CD4-positive, alpha-beta T cell (primary cell): Measurements from ENCODE around the gene NUP210. TPM values are rescaled to one million over a fixed set of nuclear protein-coding genes. Genes with fewer than 3 reads are reported as not detected.
"Not testable (repeated sequence)": the region's sequence is repeated elsewhere in the genome, so short reads cannot be mapped to it uniquely, and the experiment has no call there.

Experiments
- ATAC-seq: fragments of 200-7000 bp; cut with Tn5 transposase; one replicate; pipeline ENCODE4 v1.10.0; 2022; ENCODE audit warnings: mild to moderate bottlenecking; ENCODE audit not compliant: poor library complexity
- CTCF ChIA-PET: fragments of 350-600 bp; sonication (Branson Sonifier 250); formaldehyde crosslinking; loops from one replicate; lab custom pipeline; 2021; ENCODE audit warnings: antibody characterized with exemption, inconsistent platforms; lab: Charles Lee
- POLR2A ChIA-PET: fragments of 350-600 bp; sonication (Branson Sonifier 250); formaldehyde crosslinking; loops from one replicate; lab custom pipeline; 2021; ENCODE audit warnings: antibody characterized with exemption, inconsistent platforms; lab: Charles Lee
- DNase-seq, 14 experiments: peaks; one replicate each; pipeline ENCODE4 v3.0.0-alpha.2; 2013 to 2020; ENCODE audit warnings: mixed read lengths in 2 of 14
- H3K27ac ChIP-seq, 2 donors: one replicate each; pipeline versions ENCODE4 v1.5.1 to v1.7.0; 2013; ENCODE audit warnings: low read length in 2 of 2, low read depth in 1 of 2, mild to moderate bottlenecking in 1 of 2
- H3K27me3 ChIP-seq, 2 experiments: 1 replicate in 1 of 2; 2 replicates in 1 of 2; pipeline versions ENCODE4 v1.6.1 to v1.7.0; 2013; ENCODE audit warnings: low read length in 2 of 2, control low read depth in 1 of 2, mild to moderate bottlenecking in 1 of 2, moderate library complexity in 1 of 2; ENCODE audit not compliant: insufficient read depth in 2 of 2, control insufficient read depth in 1 of 2
- H3K36me3 ChIP-seq: one replicate; pipeline ENCODE4 v1.6.1; 2013; ENCODE audit warnings: low read length, control low read depth; ENCODE audit not compliant: insufficient read depth
- H3K4me1 ChIP-seq: one replicate; pipeline ENCODE4 v1.6.1; 2013; ENCODE audit warnings: low read length, control low read depth; ENCODE audit not compliant: insufficient read depth
- H3K4me3 ChIP-seq: one replicate; pipeline ENCODE4 v1.5.1; 2013; ENCODE audit warnings: mild to moderate bottlenecking, low read length, moderate library complexity
- H3K9me3 ChIP-seq, 2 experiments: 1 replicate in 1 of 2; 2 replicates in 1 of 2; pipeline versions ENCODE4 v1.6.1 to v1.7.0; 2013; ENCODE audit warnings: low read length in 2 of 2, mild to moderate bottlenecking in 2 of 2, control low read depth in 1 of 2, moderate library complexity in 1 of 2; ENCODE audit not compliant: control insufficient read depth in 1 of 2, insufficient read depth in 1 of 2
- H3K27ac Mint-ChIP-seq: one replicate; pipeline ENCODE4 v1.8.0; 2020; ENCODE audit warnings: mixed read lengths
- H3K27me3 Mint-ChIP-seq: one replicate; pipeline ENCODE4 v1.8.0; 2021; ENCODE audit warnings: mixed read lengths
- H3K36me3 Mint-ChIP-seq: one replicate; pipeline ENCODE4 v1.8.0; 2021; ENCODE audit warnings: low read depth, mixed read lengths
- H3K4me1 Mint-ChIP-seq: one replicate; pipeline ENCODE4 v1.8.0; 2021; ENCODE audit warnings: low read depth, mixed read lengths
- H3K4me3 Mint-ChIP-seq: one replicate; pipeline ENCODE4 v1.8.0; 2020; ENCODE audit warnings: mild to moderate bottlenecking, mixed read lengths
- H3K9me3 Mint-ChIP-seq: one replicate; pipeline ENCODE4 v1.8.0; 2020; ENCODE audit warnings: mixed read lengths
- intact Hi-C, 2 experiments: fragments of 100-400 bp; cut with DNase I in 1 of 2; cut with micrococcal nuclease in 1 of 2; formaldehyde crosslinking; loops; one replicate each; pipeline versions ENCODE4 v1.15.1 to v1.9.0; 2023 to 2025; cut with DNase I, micrococcal nuclease
- total RNA-seq, 174 experiments: library from RNA in 2 of 174; stranded (reverse) in 2 of 174; gene quantifications; one replicate each; pipeline ENCODE4 v1.2.3 and lab custom pipeline; 2021 to 2026
- TF ChIP-seq, protein P1 (sequence below): fragments of 200-600 bp; IDR thresholded peaks from one replicate; pipeline ENCODE4 v1.8.0; 2022; ENCODE audit warnings: antibody characterized with exemption, mild to moderate bottlenecking

The NUP210 gene
- total RNA-seq, 2 experiments from 2014 or later, result 82.0 to 83.5 TPM

DNA sequence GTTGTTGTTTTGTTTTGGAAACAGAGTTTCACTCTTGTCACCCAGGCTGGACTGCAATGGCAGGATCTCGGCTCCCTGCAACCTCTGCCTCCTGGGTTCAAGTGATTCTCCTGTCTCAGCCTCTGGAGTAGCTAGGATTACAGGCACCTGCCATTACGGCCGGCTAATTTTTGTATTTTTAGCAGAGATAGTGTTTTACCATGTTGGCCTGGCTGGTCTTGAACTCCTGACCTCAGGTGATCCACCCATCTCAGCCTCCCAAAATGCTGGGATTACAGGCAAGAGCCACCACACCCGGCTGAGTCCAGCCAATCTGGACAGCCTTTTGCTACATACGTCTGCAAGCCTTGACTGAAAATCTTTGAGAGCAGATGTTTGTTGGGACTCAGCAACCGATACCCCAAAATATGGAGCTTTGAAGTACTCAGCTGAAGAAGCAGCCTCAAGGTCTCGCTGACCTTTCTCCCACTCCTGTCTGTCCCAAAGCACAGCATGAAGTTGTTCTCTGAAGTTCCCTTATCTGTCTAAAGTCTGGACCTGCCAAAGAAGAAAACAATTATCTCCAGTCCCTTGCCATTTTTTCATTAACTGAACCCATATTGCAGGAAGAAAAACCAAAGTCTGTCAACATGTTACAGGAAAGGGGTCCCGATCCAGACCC lies 9.6 kb upstream of the NUP210 start:
- Mint-ChIP-seq H3K4me1 (peaks cover 30% of the 10 kb centered on the region), H3K4me3 (no peak overlapping the region), H3K9me3 (no peaks in the 10 kb centered on the region), H3K27me3 (no peaks in the 10 kb centered on the region), H3K27ac (peak overlapping the region; percentile 86), H3K36me3 (no peaks in the 10 kb centered on the region)
- Histone ChIP-seq H3K27ac (peak overlapping the region in 1 of 2 donors; percentile 69), H3K9me3 (no peaks in the 10 kb centered on the region), H3K4me1 (peaks cover 44% of the 10 kb centered on the region), H3K4me3 (no peak overlapping the region), H3K36me3 (no peaks in the 10 kb centered on the region), H3K27me3 (no peaks in the 10 kb centered on the region)
- no peak for ATAC-seq
- intact Hi-C loops, result loop anchor here in 1 of 2 experiments (2.0 to 10.0 kb wide), 2 partner anchors 15 to 745 kb away; partner anchors contain the start of genes LSM3 and XPC
- TF ChIP-seq, protein P1, sequence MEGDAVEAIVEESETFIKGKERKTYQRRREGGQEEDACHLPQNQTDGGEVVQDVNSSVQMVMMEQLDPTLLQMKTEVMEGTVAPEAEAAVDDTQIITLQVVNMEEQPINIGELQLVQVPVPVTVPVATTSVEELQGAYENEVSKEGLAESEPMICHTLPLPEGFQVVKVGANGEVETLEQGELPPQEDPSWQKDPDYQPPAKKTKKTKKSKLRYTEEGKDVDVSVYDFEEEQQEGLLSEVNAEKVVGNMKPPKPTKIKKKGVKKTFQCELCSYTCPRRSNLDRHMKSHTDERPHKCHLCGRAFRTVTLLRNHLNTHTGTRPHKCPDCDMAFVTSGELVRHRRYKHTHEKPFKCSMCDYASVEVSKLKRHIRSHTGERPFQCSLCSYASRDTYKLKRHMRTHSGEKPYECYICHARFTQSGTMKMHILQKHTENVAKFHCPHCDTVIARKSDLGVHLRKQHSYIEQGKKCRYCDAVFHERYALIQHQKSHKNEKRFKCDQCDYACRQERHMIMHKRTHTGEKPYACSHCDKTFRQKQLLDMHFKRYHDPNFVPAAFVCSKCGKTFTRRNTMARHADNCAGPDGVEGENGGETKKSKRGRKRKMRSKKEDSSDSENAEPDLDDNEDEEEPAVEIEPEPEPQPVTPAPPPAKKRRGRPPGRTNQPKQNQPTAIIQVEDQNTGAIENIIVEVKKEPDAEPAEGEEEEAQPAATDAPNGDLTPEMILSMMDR, result no peak
- CTCF ChIA-PET, result interaction anchor here (2.2 kb wide), 1 partner anchor 22 kb away, joined by 11 read pairs; no protein-coding TSS in a partner anchor
- DNase-seq, result no peak
- POLR2A ChIA-PET, result interaction anchor here (2.1 to 4.6 kb wide), 2 partner anchors 12 to 81 kb away, joined by 15 to 62 read pairs; partner anchors contain the start of gene NUP210

DNA sequence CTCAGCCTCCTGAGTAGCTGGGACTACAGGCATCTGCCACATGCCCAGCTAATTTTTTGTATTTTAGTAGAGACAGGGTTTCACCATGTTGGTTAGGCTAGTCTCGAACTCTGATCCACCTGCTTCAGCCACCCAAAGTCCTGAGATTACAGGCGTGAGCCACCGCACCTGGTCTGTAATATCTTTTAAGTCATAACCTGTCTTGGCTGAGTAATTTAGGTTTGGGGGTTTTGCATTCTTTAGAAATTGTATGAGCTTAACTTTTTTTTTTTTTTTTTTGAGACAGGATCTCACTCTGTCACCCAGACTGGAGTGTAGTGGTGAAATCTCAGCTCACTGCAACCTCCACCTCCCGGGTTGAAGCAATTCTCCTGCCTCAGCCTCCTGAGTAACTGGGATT lies 8.6 kb upstream of the NUP210 start:
- H3K27me3 Mint-ChIP-seq, H3K36me3 ChIP-seq, DNase-seq, H3K9me3 ChIP-seq, H3K4me3 ChIP-seq, H3K36me3 Mint-ChIP-seq, H3K27me3 ChIP-seq, H3K9me3 Mint-ChIP-seq, ATAC-seq: not testable (repeated sequence)
- H3K4me1 Mint-ChIP-seq, result peaks cover 39% of the 10 kb centered on the region
- intact Hi-C loops, result loop anchor here in 1 of 2 experiments (1.0 to 10.0 kb wide), 3 partner anchors 8 to 746 kb away; partner anchors contain the start of genes LSM3, NUP210 and XPC
- H3K4me1 ChIP-seq, result peaks cover 50% of the 10 kb centered on the region
- H3K27ac Mint-ChIP-seq, result peak overlapping the region; percentile 86
- peak overlapping the region; percentile 64 to 69 for H3K27ac ChIP-seq
- ChIA-PET CTCF (interaction anchor here (0.6 to 2.2 kb wide), 3 partner anchors 9 to 417 kb away, joined by 3 to 11 read pairs (median 6); partner anchors contain the start of gene NUP210), POLR2A (interaction anchor here (1.1 to 4.6 kb wide), 9 partner anchors 11 to 765 kb away, joined by 3 to 62 read pairs (median 10); partner anchors contain the start of genes HDAC11, LSM3, NUP210 and RAF1)
- peak overlapping the region; percentile 7 for H3K4me3 Mint-ChIP-seq

DNA sequence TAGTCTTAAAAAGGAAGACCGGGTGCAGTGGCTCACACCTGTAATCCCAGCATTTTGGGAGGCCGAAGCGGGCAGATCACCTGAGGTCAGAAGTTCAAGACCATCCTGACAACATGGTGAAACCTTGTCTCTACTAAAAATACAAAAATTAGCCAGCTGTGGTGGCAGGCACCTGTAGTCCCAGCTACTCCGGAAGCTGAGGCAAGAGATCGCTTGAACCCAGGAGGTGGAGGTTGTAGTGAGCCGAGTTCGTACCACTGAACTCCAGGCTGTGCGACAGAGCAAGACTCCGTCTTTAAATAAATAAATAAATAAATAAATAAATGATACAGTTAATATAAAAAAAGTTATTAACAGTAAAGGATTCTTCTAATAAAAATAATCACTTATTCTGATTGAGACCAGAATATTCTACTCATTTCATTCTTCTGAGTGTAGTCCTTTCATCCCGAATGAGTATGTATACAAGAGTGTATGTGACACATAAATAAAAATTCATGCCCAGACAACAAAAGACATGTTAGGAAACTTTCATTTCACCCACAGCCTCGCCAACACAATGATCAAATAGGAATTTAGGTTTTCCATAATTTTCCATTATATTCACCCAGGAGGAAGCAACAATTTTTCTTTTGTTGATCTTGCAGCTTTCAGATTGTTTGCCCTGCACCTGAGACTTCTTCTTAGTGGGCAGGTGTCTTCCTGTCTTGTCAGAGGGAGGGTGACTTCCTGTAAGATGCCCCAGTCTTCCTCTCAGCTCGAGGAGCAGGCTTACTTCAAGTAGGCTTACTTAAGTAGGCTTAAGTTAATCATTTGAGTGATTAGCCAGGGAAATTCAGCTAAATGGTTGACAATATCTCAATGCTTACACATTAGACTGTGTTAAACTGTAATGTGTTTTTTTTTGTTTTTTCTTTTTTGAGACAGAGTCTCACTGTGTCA lies 7.8 kb upstream of the NUP210 start:
- ChIA-PET POLR2A (interaction anchor here (1.1 to 4.6 kb wide), 10 partner anchors 10 to 764 kb away, joined by 3 to 62 read pairs (median 8); partner anchors contain the start of genes HDAC11, LSM3, NUP210 and RAF1), CTCF (interaction anchor here (0.6 to 2.2 kb wide), 4 partner anchors 8 to 417 kb away, joined by 3 to 11 read pairs (median 5); partner anchors contain the start of gene NUP210)
- intact Hi-C loops, result loop anchor here in 1 of 2 experiments (1.0 to 10.0 kb wide), 3 partner anchors 8 to 747 kb away; partner anchors contain the start of genes LSM3, NUP210 and XPC
- Histone ChIP-seq H3K27me3 (no peaks in the 10 kb centered on the region), H3K36me3 (no peaks in the 10 kb centered on the region), H3K9me3 (no peaks in the 10 kb centered on the region), H3K4me3 (no peak overlapping the region), H3K27ac (peak overlapping the region; percentile 64 to 69), H3K4me1 (peaks cover 50% of the 10 kb centered on the region)
- DNase-seq (peak in 10 of 14 experiments; percentile 20 to 82 (median 48)), ATAC-seq (peak; percentile 99)
- Mint-ChIP-seq H3K9me3 (no peaks in the 10 kb centered on the region), H3K4me1 (peaks cover 39% of the 10 kb centered on the region), H3K36me3 (no peaks in the 10 kb centered on the region), H3K27ac (peak overlapping the region; percentile 86), H3K4me3 (peak overlapping the region; percentile 59), H3K27me3 (no peaks in the 10 kb centered on the region)
- TF ChIP-seq, protein P1, result no peak
